Left kidney (tissue), 8 donors: Measurements from ENCODE around the gene CARNS1. TPM values are rescaled to one million over a fixed set of nuclear protein-coding genes. Genes with fewer than 3 reads are reported as not detected.
A peak's percentile ranks its signal among the peaks of the same experiment; 100 is the strongest.

ENCODE experiments used
- DNase-seq: peaks from one replicate; pipeline ENCODE4 v3.0.0-alpha.2; 2013
- long read RNA-seq, 8 donors: transcript quantifications; one replicate each; lab custom pipeline, GENCODE V29; 2026
- polyA plus RNA-seq: library from polyadenylated mRNA; unstranded; fragments of 120-200 nt; gene quantifications from one replicate; pipeline ENCODE4 v1.2.1, GENCODE V29; 2013; ENCODE audit not compliant: insufficient read length

CARNS1 gene, protein sequence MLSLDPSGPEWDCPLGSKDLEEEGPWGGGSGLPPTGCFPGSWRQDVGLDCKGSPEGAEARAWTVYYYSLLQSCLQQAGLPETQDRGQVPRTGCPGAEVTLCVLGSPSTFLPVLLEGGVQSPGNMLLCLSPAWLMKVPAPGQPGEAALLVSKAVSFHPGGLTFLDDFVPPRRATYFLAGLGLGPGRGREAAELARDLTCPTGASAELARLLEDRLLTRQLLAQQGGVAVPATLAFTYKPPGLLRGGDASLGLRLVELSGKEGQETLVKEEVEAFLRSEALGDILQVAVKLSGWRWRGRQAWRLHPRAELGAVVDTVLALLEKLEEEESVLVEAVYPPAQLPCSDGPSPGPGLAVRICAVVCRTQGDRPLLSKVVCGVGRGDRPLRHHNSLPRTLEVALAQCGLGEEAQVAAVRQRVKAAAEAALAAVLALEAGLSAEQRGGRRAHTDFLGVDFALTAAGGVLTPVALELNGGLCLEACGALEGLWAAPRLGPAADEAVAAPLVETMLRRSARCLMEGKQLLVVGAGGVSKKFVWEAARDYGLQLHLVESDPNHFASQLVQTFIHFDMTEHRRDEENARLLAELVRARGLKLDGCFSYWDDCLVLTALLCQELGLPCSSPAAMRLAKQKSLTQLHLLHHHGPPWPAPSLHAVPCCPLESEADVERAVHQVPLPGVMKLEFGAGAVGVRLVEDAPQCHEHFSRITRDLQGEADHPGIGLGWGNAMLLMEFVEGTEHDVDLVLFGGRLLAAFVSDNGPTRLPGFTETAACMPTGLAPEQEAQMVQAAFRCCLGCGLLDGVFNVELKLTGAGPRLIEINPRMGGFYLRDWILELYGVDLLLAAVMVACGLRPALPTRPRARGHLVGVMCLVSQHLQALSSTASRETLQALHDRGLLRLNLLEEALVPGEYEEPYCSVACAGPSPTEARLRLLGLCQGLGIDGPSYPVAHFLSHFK
- 4.4 TPM for polyA plus RNA-seq
- long read RNA-seq, donor 1, full-length matches to known transcripts = 1 of 1 reads
- long read RNA-seq, donor 1, partial matches to known transcripts = 0 of 1 reads
- long read RNA-seq, donor 1, other reads (novel, unspliced or antisense) = 0 of 1 reads
- long read RNA-seq, donor 2 = 0 reads
- long read RNA-seq, donor 3 = 0 reads
- long read RNA-seq, donor 4 = 0 reads
- long read RNA-seq, donor 5, partial matches to known transcripts = 36 of 79 reads
- long read RNA-seq, donor 5, other reads (novel, unspliced or antisense) = 43 of 79 reads
- long read RNA-seq, donor 6, full-length matches to known transcripts = 1 of 1 reads
- long read RNA-seq, donor 6, partial matches to known transcripts = 0 of 1 reads
- long read RNA-seq, donor 6, other reads (novel, unspliced or antisense) = 0 of 1 reads
- long read RNA-seq, donor 7 = 0 reads
- long read RNA-seq, donor 8 = 0 reads

DNA sequence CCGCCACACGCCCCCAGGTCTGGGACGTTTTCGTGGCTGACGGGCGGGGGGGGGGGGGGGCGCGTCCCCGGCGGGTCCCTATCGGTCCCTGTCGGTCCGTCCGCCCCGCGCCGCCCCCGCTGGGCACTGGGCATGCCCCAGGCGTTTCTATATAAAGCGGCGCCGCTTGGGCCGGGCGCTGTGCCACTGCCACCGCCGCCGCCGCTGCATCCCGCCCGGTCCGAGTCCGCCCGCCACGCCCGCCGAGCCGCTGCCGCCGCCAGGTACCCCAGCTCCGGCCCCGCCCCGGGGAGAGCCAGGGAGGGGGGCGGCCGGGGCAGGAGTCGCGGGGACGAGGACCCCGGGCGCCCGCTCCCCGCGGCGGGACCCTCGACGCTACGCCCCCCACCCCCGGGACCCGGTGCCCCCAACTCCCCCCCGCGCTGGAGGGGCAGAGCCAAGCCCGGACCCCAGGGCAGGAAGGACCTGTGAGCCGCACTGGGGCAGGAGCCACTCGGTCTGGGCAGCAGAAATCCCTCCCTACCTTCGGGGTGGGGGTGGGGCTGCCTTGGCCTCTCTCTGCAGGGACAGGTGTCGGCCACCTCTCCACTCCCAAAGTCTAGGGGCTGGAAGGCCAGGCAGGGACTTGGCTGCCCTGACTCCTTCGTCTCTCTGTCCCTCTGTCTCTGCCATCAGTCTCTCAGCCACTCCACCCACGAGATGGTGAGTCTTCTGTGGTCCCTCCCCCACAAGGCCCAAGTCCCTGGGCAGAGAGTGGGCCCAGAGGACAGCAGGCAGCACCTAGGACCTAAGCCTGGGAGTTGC is at the start of gene CARNS1:
Gene CARNS1 (plus strand): TSS at position 178 of the 804 bp plus-strand sequence. CDS start 522 bp downstream, at position 700.
- DNase-seq = no peak

- DNase-seq = no peak
Measured at GRCh38 chr11:67365736-67366444, 49.6 kb upstream of the CARNS1 start.

DNA sequence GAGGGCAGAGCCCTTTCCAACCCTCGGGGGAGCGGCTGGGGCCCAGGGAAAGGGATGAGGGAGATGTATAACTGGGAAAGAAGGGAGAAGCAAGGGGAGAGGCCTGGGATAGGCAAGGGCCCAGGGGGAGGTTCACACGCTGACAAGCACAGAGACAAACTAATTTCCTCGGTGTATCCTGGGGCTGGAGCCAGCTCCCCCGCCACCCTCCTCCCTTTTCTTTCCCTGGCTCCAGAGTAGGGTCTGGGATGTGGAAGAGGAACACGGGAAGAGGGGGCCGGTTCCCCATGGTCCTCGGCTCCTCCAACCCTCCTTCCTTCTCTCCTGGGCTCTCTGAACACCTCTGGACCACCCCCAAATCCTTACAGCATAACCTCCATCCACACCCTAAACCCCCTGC is 48.9 kb upstream of the CARNS1 start:
- DNase-seq = no peak

- DNase-seq = no peak
Measured at GRCh38 chr11:67366961-67367760, 48.3 kb upstream of the CARNS1 start.

DNA sequence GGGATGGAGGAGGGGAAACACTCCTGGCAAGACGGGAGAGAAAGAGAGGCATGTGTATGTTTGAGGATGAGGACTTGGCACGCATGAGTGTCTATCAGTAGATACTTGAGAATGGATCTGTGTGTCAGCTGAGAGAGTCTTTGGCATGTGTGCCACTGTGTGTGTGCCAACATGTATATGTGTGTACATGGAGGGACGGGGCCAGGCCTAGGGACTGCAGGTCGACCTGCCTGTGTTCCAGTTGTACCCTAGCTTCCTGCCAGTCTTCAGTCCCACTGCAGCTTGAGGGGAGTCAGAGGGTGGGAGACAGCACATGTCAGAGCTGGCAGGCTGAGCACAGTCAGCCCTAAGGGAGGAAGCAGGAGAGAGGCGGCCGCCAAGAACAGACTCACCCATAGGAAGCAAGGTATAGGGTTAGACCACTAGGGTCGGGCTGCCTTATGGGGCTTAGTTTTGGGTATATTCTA is 47.7 kb upstream of the CARNS1 start:
- DNase-seq = no peak

GRCh38 chr11:67368621-67369020 is 46.9 kb upstream of the CARNS1 start:
- DNase-seq = no peak

DNA sequence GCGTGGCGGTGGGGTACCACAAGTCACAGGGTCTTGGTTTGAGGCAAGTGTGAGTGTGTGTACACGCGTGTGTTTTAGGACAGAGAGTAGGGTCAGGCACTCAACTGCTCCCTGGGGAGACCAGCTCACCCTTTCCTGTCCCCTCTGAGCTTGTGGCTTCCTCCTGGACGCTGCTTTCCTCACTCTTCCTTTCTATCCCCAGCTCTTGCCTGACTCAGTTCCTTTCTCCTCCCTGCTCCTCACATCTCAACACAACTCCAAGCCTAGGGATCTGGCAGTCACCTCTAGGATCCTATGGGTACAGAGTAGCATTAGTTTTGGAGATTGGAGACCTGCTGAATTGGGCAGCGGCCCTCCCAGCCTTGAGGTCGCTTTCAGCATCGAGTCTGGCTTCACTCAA is 46.2 kb upstream of the CARNS1 start:
- no peak for DNase-seq

DNA sequence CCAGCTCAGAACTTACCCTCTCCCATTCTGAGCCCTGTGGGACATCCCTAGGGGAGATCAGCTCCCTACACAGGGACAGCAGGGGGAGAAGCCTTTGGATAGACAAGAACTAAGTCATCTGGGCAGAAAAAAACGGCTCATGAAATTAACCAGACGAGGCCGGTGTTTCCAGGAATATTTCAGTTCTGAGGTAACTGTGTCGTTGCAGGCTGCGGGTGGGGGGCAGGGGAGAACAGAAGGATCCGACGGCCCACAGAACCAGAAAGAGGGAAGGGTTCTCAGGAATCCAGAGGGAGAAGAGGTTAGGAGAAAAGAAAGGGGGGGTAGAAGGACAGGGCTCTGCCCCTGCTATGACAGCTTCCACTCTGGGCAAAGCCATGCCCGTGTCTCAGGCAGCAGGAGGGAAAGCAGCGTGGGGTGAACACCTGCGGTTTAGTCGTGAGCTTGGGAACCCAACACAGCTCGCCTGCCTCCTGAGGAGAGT is 45.6 kb upstream of the CARNS1 start:
- no peak for DNase-seq

DNA sequence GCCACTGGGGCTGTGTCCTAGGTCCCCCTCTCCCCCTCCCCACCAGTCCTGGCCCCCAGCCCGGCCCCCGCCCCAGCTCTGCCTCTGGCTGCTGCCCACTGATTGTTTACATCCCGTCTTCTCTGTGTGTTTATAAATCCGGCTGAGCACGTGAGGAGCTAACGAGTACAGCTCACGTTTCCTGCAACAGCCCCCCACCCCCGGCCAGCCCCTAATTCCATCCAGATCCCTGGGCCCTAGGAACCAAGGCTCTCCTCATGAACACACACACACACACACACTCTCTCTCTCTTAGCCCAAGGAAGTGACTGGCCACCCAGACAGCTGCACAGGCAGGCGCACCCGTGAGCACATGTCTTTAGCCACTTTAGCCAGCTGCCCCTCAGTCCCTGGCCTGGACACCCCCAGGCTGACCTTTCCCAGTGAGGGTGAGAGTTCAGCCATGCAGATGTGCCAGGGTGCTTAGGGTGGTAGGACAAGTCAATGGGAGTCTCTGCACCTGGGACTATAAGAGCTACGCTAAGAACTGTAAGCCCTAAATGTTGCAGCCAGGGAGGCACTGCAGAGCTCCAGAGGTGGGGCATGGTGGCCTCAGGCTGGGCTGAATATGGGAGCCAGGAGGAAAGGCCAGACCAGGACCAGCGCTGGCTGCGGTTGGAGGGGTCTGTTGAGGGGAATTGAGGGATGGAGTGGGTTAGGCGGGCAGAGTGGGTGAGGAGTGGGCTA is 45.0 kb upstream of the CARNS1 start:
- no peak for DNase-seq

DNA sequence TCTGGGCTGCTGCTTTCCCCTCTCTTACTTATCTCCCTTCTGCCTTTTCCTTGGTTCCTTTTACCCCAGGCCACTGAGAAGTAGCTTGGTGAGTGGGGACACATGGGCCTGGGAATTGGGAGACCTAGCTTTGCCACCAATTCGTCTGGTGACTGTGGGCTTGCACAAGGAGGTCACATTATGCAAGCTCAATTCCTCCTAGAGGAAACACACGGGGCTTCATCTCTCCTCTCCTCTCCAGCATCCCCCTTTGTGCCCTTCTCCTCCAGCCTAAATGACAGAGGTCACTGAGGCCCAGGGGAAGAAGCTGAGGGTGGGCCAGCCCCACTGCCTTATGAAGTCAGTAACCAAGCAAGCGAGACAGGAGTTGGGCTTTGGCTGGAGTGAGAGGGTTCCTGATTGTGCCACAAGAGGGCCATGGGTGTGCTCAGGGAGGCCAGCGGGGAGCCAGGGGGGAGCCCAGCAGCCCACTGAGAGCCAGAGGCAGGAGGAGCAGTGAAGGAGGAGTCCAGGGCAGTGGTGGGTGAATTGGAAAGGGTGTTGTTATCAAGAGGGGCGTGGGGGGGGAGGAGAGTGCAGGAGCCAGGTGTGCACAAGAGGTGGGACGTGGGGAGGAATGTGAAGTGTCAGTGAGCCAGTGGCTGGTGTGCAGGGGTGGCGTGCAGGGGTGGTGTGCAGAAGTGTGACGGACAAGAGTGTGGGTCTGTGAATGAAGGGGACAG is 44.1 kb upstream of the CARNS1 start:
- no peak for DNase-seq

GRCh38 chr11:67371911-67372320 is 43.6 kb upstream of the CARNS1 start:
- no peak for DNase-seq

GRCh38 chr11:67372321-67372992 is 43.0 kb upstream of the CARNS1 start:
- no peak for DNase-seq

- peak; percentile 70 for DNase-seq
Measured at GRCh38 chr11:67372993-67373647, 42.4 kb upstream of the CARNS1 start, which contains the start of gene CLCF1. Gene CLCF1 (minus strand): TSS chr11:67373598. CDS start chr11:67373539, 59 bp downstream.

- DNase-seq = peak; percentile 72
Measured at GRCh38 chr11:67373648-67374570, 41.6 kb upstream of the CARNS1 start.

- no peak for DNase-seq
Measured at GRCh38 chr11:67374571-67375281, 40.8 kb upstream of the CARNS1 start.
